K562 (cell line): ENCODE measurements around the gene PDIA4. TPM values are rescaled to one million over a fixed set of nuclear protein-coding genes. Genes with fewer than 3 reads are reported as not detected.

Source experiments
- BDP1 ChIP-seq: IDR thresholded peaks from 3 replicates; pipeline ENCODE4 v1.6.1; 2011; ENCODE audit not compliant: insufficient read length, insufficient read depth
- CC2D1A ChIP-seq: fragments of 450-650 bp; IDR thresholded peaks from 2 replicates; pipeline ENCODE4 v1.6.1; 2017; ENCODE audit warnings: mild to moderate bottlenecking
- LEF1 ChIP-seq: fragments of 450-650 bp; IDR thresholded peaks from 2 replicates; pipeline ENCODE4 v1.6.1; 2016; ENCODE audit warnings: mild to moderate bottlenecking
- MAFK ChIP-seq: IDR thresholded peaks from 2 replicates; pipeline ENCODE4 v1.6.1; 2011; ENCODE audit warnings: low read length, improper control_type of control experiment
- TRIM28 ChIP-seq: fragments of 450-650 bp; IDR thresholded peaks from 2 replicates; pipeline ENCODE4 v1.6.1; 2017
- polyA plus RNA-seq, 8 experiments: library from polyadenylated mRNA; depleted of rRNA in 4 of 8; stranded (reverse) in 5 of 8; unstranded in 3 of 8; fragments of >200 nt; fragmentation: Nextera tagmentation in 2 of 8; fragmentation: Illumina TruSeq in 1 of 8; extraction: Ambion mirVana in 2 of 8; extraction: Trizol in 1 of 8; gene quantifications; 2 replicates each; pipeline versions ENCODE4 v1.2.1 to v1.2.3, GENCODE V29; 2011 to 2014; ENCODE audit warnings: inconsistent platforms in 1 of 8, missing spikeins in 1 of 8
- total RNA-seq, 7 experiments: library from RNA; depleted of rRNA in 6 of 7; stranded (reverse); fragments of >200 nt in 6 of 7; fragmentation: Illumina TruSeq in 2 of 7; extraction: Trizol in 2 of 7; gene quantifications; 2 replicates each; pipeline versions ENCODE4 v1.2.1 to v1.2.3, GENCODE V29; 2011 to 2021; ENCODE audit warnings: low replicate concordance in 1 of 7
- TF ChIP-seq, protein P1 (sequence below), 2 experiments: fragments of 450-650 bp in 1 of 2; sonication (generic) in 1 of 2; formaldehyde crosslinking in 1 of 2; IDR thresholded peaks; 2 replicates each; pipeline versions ENCODE4 v1.7.1 to v1.9.0; 2016 to 2022; ENCODE audit warnings: inconsistent platforms in 1 of 2, mild to moderate bottlenecking in 1 of 2, missing genetic modification reagents in 1 of 2
- TF ChIP-seq, protein P2 (sequence below): fragments of 450-650 bp; IDR thresholded peaks from 2 replicates; pipeline ENCODE4 v1.6.1; 2016; ENCODE audit warnings: mild to moderate bottlenecking
- TF ChIP-seq, protein P3 (sequence below): fragments of 250-450 bp; sonication (Bioruptor Pico); IDR thresholded peaks from 2 replicates; pipeline ENCODE4 v1.4.0; 2020

The PDIA4 gene
- total and polyA plus RNA-seq, 9 of the 15 experiments (the other 6 are each of a cell fraction or from before 2014, with no cell fraction given), result 9.1 to 175 (median 146) TPM

DNA sequence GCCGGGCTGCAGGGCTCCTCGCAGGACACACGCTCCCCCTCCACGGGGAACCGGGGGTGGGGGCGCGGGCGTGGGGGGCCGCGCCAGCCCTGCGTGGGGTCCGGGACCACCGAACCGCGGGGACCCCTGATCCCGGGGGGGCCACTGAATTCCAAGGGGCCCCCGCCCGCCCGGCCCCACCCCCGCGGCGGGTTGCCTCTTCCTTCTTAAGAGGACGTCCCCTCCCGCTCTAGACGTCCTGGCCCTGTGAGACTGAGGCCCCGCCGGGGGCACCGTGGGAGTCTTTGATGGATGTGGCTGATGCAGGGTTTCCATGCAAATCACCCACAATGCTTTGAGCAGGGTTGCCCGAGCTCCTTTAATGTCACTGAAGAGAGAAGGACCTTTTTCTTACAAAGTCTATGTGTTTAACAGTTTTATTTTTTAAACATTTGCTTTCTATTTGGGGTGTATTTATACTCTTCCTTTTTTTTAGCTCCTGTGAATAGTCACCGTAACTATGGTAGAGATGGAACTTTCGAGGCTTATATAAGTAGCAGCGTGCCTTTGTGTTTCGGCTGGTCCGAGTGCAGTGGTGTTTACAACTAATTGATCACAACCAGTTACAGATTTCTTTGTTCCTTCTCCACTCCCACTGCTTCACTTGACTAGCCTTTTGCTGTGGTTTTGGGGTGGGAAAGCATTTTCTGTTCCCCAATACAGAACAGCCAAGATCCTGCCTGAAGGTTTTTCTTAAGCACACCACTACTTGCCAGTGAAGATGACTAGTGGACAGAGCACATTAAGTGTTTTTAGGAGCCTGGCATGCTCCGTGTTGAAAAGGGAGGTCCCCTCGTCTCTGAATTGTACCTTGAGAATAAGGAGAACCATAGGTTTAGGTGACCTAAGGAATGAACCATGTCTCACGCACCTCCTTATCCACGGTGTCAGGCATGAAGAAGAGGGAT is 44.8 kb downstream of the PDIA4 start (continued):
- TF ChIP-seq, protein P1, sequence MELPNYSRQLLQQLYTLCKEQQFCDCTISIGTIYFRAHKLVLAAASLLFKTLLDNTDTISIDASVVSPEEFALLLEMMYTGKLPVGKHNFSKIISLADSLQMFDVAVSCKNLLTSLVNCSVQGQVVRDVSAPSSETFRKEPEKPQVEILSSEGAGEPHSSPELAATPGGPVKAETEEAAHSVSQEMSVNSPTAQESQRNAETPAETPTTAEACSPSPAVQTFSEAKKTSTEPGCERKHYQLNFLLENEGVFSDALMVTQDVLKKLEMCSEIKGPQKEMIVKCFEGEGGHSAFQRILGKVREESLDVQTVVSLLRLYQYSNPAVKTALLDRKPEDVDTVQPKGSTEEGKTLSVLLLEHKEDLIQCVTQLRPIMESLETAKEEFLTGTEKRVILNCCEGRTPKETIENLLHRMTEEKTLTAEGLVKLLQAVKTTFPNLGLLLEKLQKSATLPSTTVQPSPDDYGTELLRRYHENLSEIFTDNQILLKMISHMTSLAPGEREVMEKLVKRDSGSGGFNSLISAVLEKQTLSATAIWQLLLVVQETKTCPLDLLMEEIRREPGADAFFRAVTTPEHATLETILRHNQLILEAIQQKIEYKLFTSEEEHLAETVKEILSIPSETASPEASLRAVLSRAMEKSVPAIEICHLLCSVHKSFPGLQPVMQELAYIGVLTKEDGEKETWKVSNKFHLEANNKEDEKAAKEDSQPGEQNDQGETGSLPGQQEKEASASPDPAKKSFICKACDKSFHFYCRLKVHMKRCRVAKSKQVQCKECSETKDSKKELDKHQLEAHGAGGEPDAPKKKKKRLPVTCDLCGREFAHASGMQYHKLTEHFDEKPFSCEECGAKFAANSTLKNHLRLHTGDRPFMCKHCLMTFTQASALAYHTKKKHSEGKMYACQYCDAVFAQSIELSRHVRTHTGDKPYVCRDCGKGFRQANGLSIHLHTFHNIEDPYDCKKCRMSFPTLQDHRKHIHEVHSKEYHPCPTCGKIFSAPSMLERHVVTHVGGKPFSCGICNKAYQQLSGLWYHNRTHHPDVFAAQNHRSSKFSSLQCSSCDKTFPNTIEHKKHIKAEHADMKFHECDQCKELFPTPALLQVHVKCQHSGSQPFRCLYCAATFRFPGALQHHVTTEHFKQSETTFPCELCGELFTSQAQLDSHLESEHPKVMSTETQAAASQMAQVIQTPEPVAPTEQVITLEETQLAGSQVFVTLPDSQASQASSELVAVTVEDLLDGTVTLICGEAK (IDR thresholded peaks at IDR 0.05), result peak; percentile 90
- TF ChIP-seq, protein P1 (CRISPR knock-in tag; IDR thresholded peaks at IDR 0.05), result no peak
- TF ChIP-seq CC2D1A (peak; percentile 41; the same call in 1 of the 2 replicates), LEF1 (0 out of 2 replicates have a peak, but pooled peaks have one; percentile 43), TRIM28 (peak; percentile 39; the same call in 1 of the 2 replicates), MAFK (no peak), BDP1 (peak; percentile 79)
- TF ChIP-seq, protein P2, sequence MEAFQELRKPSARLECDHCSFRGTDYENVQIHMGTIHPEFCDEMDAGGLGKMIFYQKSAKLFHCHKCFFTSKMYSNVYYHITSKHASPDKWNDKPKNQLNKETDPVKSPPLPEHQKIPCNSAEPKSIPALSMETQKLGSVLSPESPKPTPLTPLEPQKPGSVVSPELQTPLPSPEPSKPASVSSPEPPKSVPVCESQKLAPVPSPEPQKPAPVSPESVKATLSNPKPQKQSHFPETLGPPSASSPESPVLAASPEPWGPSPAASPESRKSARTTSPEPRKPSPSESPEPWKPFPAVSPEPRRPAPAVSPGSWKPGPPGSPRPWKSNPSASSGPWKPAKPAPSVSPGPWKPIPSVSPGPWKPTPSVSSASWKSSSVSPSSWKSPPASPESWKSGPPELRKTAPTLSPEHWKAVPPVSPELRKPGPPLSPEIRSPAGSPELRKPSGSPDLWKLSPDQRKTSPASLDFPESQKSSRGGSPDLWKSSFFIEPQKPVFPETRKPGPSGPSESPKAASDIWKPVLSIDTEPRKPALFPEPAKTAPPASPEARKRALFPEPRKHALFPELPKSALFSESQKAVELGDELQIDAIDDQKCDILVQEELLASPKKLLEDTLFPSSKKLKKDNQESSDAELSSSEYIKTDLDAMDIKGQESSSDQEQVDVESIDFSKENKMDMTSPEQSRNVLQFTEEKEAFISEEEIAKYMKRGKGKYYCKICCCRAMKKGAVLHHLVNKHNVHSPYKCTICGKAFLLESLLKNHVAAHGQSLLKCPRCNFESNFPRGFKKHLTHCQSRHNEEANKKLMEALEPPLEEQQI, result peak; percentile 77
- TF ChIP-seq, protein P3, sequence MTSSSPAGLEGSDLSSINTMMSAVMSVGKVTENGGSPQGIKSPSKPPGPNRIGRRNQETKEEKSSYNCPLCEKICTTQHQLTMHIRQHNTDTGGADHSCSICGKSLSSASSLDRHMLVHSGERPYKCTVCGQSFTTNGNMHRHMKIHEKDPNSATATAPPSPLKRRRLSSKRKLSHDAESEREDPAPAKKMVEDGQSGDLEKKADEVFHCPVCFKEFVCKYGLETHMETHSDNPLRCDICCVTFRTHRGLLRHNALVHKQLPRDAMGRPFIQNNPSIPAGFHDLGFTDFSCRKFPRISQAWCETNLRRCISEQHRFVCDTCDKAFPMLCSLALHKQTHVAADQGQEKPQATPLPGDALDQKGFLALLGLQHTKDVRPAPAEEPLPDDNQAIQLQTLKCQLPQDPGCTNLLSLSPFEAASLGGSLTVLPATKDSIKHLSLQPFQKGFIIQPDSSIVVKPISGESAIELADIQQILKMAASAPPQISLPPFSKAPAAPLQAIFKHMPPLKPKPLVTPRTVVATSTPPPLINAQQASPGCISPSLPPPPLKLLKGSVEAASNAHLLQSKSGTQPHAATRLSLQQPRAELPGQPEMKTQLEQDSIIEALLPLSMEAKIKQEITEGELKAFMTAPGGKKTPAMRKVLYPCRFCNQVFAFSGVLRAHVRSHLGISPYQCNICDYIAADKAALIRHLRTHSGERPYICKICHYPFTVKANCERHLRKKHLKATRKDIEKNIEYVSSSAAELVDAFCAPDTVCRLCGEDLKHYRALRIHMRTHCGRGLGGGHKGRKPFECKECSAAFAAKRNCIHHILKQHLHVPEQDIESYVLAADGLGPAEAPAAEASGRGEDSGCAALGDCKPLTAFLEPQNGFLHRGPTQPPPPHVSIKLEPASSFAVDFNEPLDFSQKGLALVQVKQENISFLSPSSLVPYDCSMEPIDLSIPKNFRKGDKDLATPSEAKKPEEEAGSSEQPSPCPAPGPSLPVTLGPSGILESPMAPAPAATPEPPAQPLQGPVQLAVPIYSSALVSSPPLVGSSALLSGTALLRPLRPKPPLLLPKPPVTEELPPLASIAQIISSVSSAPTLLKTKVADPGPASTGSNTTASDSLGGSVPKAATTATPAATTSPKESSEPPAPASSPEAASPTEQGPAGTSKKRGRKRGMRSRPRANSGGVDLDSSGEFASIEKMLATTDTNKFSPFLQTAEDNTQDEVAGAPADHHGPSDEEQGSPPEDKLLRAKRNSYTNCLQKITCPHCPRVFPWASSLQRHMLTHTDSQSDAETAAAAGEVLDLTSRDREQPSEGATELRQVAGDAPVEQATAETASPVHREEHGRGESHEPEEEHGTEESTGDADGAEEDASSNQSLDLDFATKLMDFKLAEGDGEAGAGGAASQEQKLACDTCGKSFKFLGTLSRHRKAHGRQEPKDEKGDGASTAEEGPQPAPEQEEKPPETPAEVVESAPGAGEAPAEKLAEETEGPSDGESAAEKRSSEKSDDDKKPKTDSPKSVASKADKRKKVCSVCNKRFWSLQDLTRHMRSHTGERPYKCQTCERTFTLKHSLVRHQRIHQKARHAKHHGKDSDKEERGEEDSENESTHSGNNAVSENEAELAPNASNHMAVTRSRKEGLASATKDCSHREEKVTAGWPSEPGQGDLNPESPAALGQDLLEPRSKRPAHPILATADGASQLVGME (CRISPR knock-in tag), result peak; percentile 50
